Upper lobe of left lung (tissue), 4 donors: ENCODE data around the gene CCL19.

ENCODE experiments used
- EP300 ChIP-seq, 4 donors: sonication (generic); formaldehyde crosslinking; IDR thresholded peaks; one replicate each; pipeline ENCODE4 v1.5.1; 2017; ENCODE audit warnings: antibody characterized with exemption in 4 of 4, control low read depth in 2 of 4
- POLR2A ChIP-seq, 4 donors: fragments of 450-650 bp; IDR thresholded peaks; one replicate each; pipeline ENCODE4 v1.5.1; 2016 to 2017; ENCODE audit warnings: antibody characterized with exemption in 4 of 4, mild to moderate bottlenecking in 2 of 4
- POLR2AphosphoS5 ChIP-seq, 2 donors: sonication (generic); formaldehyde crosslinking; IDR thresholded peaks; one replicate each; pipeline ENCODE4 v1.5.1; 2017; ENCODE audit warnings: antibody characterized with exemption in 2 of 2
- TF ChIP-seq, protein P1 (sequence below), 6 experiments: fragments of 450-650 bp in 4 of 6; fragments of 200-600 bp in 2 of 6; sonication (generic) in 2 of 6; IDR thresholded peaks; one replicate each; pipeline ENCODE4 v1.5.1; 2016 to 2019; ENCODE audit warnings: antibody characterized with exemption in 6 of 6

DNA sequence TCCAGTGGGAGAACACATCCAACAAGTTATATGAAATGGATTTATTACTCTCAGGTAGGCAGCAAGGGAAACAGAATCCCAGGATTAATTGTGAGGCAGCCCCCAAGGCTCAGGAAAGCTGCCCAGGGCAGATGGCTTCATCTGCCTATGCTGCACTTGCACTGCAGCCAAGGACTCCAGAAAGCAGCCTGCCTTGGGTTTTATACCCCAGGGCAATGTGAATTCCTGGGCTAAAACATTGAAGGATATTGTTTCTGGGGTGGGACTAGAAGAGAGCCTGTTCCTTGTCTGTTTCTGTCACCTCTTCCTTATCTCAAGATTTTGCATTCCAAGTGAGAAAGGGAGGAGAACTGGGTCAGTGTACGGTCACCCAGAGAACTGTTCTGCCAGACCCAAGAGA is 19.8 kb downstream of the CCL19 start:
- TF ChIP-seq, protein P1, sequence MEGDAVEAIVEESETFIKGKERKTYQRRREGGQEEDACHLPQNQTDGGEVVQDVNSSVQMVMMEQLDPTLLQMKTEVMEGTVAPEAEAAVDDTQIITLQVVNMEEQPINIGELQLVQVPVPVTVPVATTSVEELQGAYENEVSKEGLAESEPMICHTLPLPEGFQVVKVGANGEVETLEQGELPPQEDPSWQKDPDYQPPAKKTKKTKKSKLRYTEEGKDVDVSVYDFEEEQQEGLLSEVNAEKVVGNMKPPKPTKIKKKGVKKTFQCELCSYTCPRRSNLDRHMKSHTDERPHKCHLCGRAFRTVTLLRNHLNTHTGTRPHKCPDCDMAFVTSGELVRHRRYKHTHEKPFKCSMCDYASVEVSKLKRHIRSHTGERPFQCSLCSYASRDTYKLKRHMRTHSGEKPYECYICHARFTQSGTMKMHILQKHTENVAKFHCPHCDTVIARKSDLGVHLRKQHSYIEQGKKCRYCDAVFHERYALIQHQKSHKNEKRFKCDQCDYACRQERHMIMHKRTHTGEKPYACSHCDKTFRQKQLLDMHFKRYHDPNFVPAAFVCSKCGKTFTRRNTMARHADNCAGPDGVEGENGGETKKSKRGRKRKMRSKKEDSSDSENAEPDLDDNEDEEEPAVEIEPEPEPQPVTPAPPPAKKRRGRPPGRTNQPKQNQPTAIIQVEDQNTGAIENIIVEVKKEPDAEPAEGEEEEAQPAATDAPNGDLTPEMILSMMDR (IDR thresholded peaks at IDR 0.05): no peak
- TF ChIP-seq EP300 (IDR thresholded peaks at IDR 0.05) (no peak), POLR2AphosphoS5 (IDR thresholded peaks at IDR 0.05) (no peak), POLR2A (IDR thresholded peaks at IDR 0.05) (no peak)
